H1 (cell line): ENCODE results near the gene MYO18A. TPM values are rescaled to one million over a fixed set of nuclear protein-coding genes. Genes with fewer than 3 reads are reported as not detected.
A peak's percentile ranks its signal among the peaks of the same experiment; 100 is the strongest.

Source experiments
- CTCF ChIA-PET: fragments of 300-600 bp; sonication (Branson Sonifier 250); formaldehyde crosslinking; loops from one replicate; lab custom pipeline; 2021; ENCODE audit not compliant: partially characterized antibody; lab: Charles Lee
- POLR2A ChIA-PET: fragments of 300-600 bp; sonication (Branson Sonifier 250); formaldehyde crosslinking; loops from one replicate; lab custom pipeline; 2021; ENCODE audit warnings: inconsistent platforms; ENCODE audit not compliant: partially characterized antibody; lab: Charles Lee
- DNase-seq, 2 experiments: peaks; one replicate each; pipeline versions ENCODE4 v3.0.0 to v3.0.0-alpha.2; 2010 to 2022; ENCODE audit warnings: low spot score in 2 of 2, low read depth in 1 of 2, mixed read lengths in 1 of 2
- FAIRE-seq: peaks from 2 replicates; lab custom pipeline; 2011; peaks lifted over from hg19 to GRCh38; lab: Jason Lieb, UNC
- H2AFZ ChIP-seq: 2 replicates; pipeline ENCODE4 v1.8.1; 2012; ENCODE audit warnings: low read length, inconsistent platforms
- H2AK5ac ChIP-seq: 2 replicates; pipeline ENCODE4 v1.6.1; 2013; ENCODE audit warnings: low read depth, low read length
- H2BK120ac ChIP-seq: replicated peaks from 2 replicates; pipeline ENCODE3; 2013; ENCODE audit warnings: low read depth, low read length, inconsistent platforms
- H2BK12ac ChIP-seq: 2 replicates; pipeline ENCODE4 v1.6.1; 2013; ENCODE audit warnings: low read depth, low read length
- H2BK15ac ChIP-seq: 2 replicates; pipeline ENCODE4 v1.6.1; 2013; ENCODE audit warnings: low read length
- H2BK20ac ChIP-seq: 2 replicates; pipeline ENCODE4 v1.6.1; 2013; ENCODE audit warnings: low read length
- H2BK5ac ChIP-seq: 2 replicates; pipeline ENCODE4 v1.6.1; 2013; ENCODE audit warnings: low read depth, low read length
- H3K14ac ChIP-seq: 2 replicates; pipeline ENCODE4 v1.6.1; 2013; ENCODE audit warnings: inconsistent platforms; ENCODE audit not compliant: insufficient read length
- H3K18ac ChIP-seq: 2 replicates; pipeline ENCODE4 v1.6.1; 2013; ENCODE audit warnings: low read length; ENCODE audit errors: extremely low read depth
- H3K23ac ChIP-seq: 2 replicates; pipeline ENCODE4 v1.6.1; 2013; ENCODE audit warnings: inconsistent platforms; ENCODE audit not compliant: insufficient read length
- H3K23me2 ChIP-seq: 2 replicates; pipeline ENCODE4 v1.6.1; 2013; ENCODE audit warnings: low read depth, low read length
- H3K27ac ChIP-seq: 2 replicates; pipeline ENCODE4 v1.6.1; 2011; ENCODE audit warnings: low read depth, low read length, inconsistent platforms
- H3K27me3 ChIP-seq, 4 experiments: replicated peaks in 1 of 4; 1 replicate in 1 of 4; 2 replicates in 3 of 4; pipeline versions ENCODE4 v1.6.1 to v1.8.1; 2011 to 2013; ENCODE audit warnings: low read length in 3 of 4, mild to moderate bottlenecking in 3 of 4, inconsistent platforms in 2 of 4, mixed read lengths in 2 of 4, moderate library complexity in 1 of 4; ENCODE audit not compliant: control insufficient read depth in 3 of 4, insufficient read depth in 3 of 4; ENCODE audit errors: extremely low read depth in 1 of 4
- H3K36me3 ChIP-seq, 4 experiments: 2 replicates each; pipeline versions ENCODE4 v1.6.1 to v1.8.1; 2011 to 2013; ENCODE audit warnings: mild to moderate bottlenecking in 4 of 4, low read length in 3 of 4, moderate library complexity in 2 of 4, control low read depth in 1 of 4, inconsistent platforms in 1 of 4; ENCODE audit not compliant: insufficient read depth in 4 of 4, control insufficient read depth in 2 of 4
- H3K4ac ChIP-seq: replicated peaks from 2 replicates; pipeline ENCODE3; 2013; ENCODE audit warnings: low read length, low read depth, mixed read lengths, inconsistent platforms; ENCODE audit not compliant: insufficient read length
- H3K4me1 ChIP-seq, 4 experiments: replicated peaks in 1 of 4; 1 replicate in 1 of 4; 2 replicates in 3 of 4; pipeline versions ENCODE4 v1.6.1 to v1.8.1; 2011 to 2013; ENCODE audit warnings: low read length in 3 of 4, inconsistent platforms in 2 of 4, mixed read lengths in 1 of 4; ENCODE audit not compliant: insufficient read depth in 4 of 4, control insufficient read depth in 3 of 4
- H3K4me2 ChIP-seq, 2 experiments: 2 replicates each; pipeline versions ENCODE4 v1.6.1 to v1.8.1; 2011 to 2013; ENCODE audit warnings: low read depth in 2 of 2, low read length in 2 of 2, control low read depth in 1 of 2, inconsistent platforms in 1 of 2, mild to moderate bottlenecking in 1 of 2; ENCODE audit not compliant: insufficient read depth in 1 of 2
- H3K4me3 ChIP-seq, 4 experiments: fragments of 200-600, 300-600 bp in 1 of 4; sonication (generic), shearing (Covaris generic), sonication (Bioruptor Twin) in 1 of 4; 2 replicates each; pipeline versions ENCODE4 v1.5.1 to v1.8.1; 2011 to 2016; ENCODE audit warnings: low read length in 4 of 4, low read depth in 3 of 4, control low read depth in 2 of 4, inconsistent platforms in 2 of 4, mild to moderate bottlenecking in 2 of 4, mixed read lengths in 1 of 4, moderate library complexity in 1 of 4; ENCODE audit not compliant: insufficient read depth in 2 of 4; ENCODE audit errors: extremely low read depth in 1 of 4
- H3K56ac ChIP-seq: replicated peaks from 2 replicates; pipeline ENCODE3; 2013; ENCODE audit warnings: low read depth, mild to moderate bottlenecking, mixed read lengths, low read length, inconsistent platforms; ENCODE audit not compliant: insufficient read length
- H3K79me1 ChIP-seq: 2 replicates; pipeline ENCODE4 v1.6.1; 2013; ENCODE audit warnings: low read depth, low read length, control low read depth
- H3K79me2 ChIP-seq, 2 experiments: 2 replicates each; pipeline versions ENCODE4 v1.6.1 to v1.8.1; 2012 to 2013; ENCODE audit warnings: low read length in 2 of 2, mild to moderate bottlenecking in 2 of 2, inconsistent platforms in 1 of 2; ENCODE audit not compliant: insufficient read depth in 2 of 2, control insufficient read depth in 1 of 2
- H3K9ac ChIP-seq, 4 experiments: replicated peaks in 1 of 4; 1 replicate in 1 of 4; 2 replicates in 3 of 4; pipeline versions ENCODE4 v1.6.1 to v1.8.1; 2011 to 2013; ENCODE audit warnings: low read depth in 3 of 4, low read length in 3 of 4, control low read depth in 2 of 4, mild to moderate bottlenecking in 2 of 4, moderate library complexity in 2 of 4, inconsistent platforms in 1 of 4; ENCODE audit errors: extremely low read depth in 1 of 4
- H3K9me3 ChIP-seq, 2 experiments: 2 replicates each; pipeline versions ENCODE4 v1.6.1 to v1.8.1; 2012 to 2013; ENCODE audit warnings: mild to moderate bottlenecking in 2 of 2, moderate library complexity in 2 of 2, control low read depth in 1 of 2, inconsistent platforms in 1 of 2, low read depth in 1 of 2, low read length in 1 of 2, mixed read lengths in 1 of 2; ENCODE audit not compliant: insufficient read depth in 2 of 2
- H4K20me1 ChIP-seq, 2 experiments: replicated peaks in 1 of 2; 2 replicates each; pipeline versions ENCODE3 to v1.8.1; 2011 to 2013; ENCODE audit warnings: inconsistent platforms in 2 of 2, low read length in 2 of 2, mild to moderate bottlenecking in 1 of 2; ENCODE audit not compliant: insufficient read depth in 2 of 2, control insufficient read depth in 1 of 2
- H4K5ac ChIP-seq: 2 replicates; pipeline ENCODE4 v1.6.1; 2013; ENCODE audit warnings: low read length, low read depth, mixed read lengths, inconsistent platforms; ENCODE audit not compliant: insufficient read length
- H4K8ac ChIP-seq: 2 replicates; pipeline ENCODE4 v1.8.0; 2013; ENCODE audit warnings: mild to moderate bottlenecking, moderate library complexity, low read length, inconsistent platforms; ENCODE audit not compliant: insufficient read depth; ENCODE audit errors: extremely low read depth
- H4K91ac ChIP-seq: replicated peaks from 2 replicates; pipeline ENCODE3; 2013; ENCODE audit warnings: low read length, mixed read lengths, inconsistent platforms; ENCODE audit not compliant: insufficient read length
- ASH2L ChIP-seq: fragments of 200-600, 300-600 bp; sonication (generic); IDR thresholded peaks from one replicate; pipeline ENCODE4 v1.7.1; 2017; ENCODE audit warnings: low read length
- CBX8 ChIP-seq: fragments of 300-800, 300-1000 bp; sonication (generic); IDR thresholded peaks from 2 replicates; pipeline ENCODE4 v1.7.1; 2016; ENCODE audit warnings: low read depth, low read length, borderline replicate concordance
- EGR1 ChIP-seq: IDR thresholded peaks from 2 replicates; pipeline ENCODE4 v1.6.1; 2011; ENCODE audit warnings: low read depth, low read length, borderline replicate concordance
- FOSL1 ChIP-seq: IDR thresholded peaks from 2 replicates; pipeline ENCODE4 v1.6.1; 2011; ENCODE audit warnings: mild to moderate bottlenecking, low read depth, low read length, moderate library complexity; ENCODE audit not compliant: insufficient read depth
- GTF2F1 ChIP-seq: IDR thresholded peaks from 2 replicates; pipeline ENCODE4 v1.6.1; 2012; ENCODE audit warnings: low read depth, low read length, improper control_type of control experiment, borderline replicate concordance
- HDAC6 ChIP-seq: IDR thresholded peaks from one replicate; pipeline ENCODE4 v1.7.1; 2012; ENCODE audit warnings: low read depth, mild to moderate bottlenecking, inconsistent platforms, low read length, moderate library complexity
- MAX ChIP-seq: IDR thresholded peaks from 2 replicates; pipeline ENCODE4 v1.6.1; 2012; ENCODE audit warnings: inconsistent platforms
- NRF1 ChIP-seq: IDR thresholded peaks from 2 replicates; pipeline ENCODE4 v1.6.1; 2011; ENCODE audit warnings: mild to moderate bottlenecking, low read depth, low read length, improper control_type of control experiment
- SP2 ChIP-seq: IDR thresholded peaks from 2 replicates; pipeline ENCODE4 v1.6.1; 2012; ENCODE audit warnings: mild to moderate bottlenecking, low read length, inconsistent platforms
- SP4 ChIP-seq: IDR thresholded peaks from 2 replicates; pipeline ENCODE4 v1.6.1; 2012; ENCODE audit warnings: low read length, inconsistent platforms
- TAF7 ChIP-seq: optimal IDR thresholded peaks from 2 replicates; pipeline ENCODE3; 2011; ENCODE audit warnings: low read depth, mild to moderate bottlenecking, inconsistent platforms, low read length, moderate library complexity, borderline replicate concordance
- TCF12 ChIP-seq: IDR thresholded peaks from 2 replicates; pipeline ENCODE4 v1.6.1; 2011; ENCODE audit warnings: low read depth, mild to moderate bottlenecking, low read length
- TEAD4 ChIP-seq: IDR thresholded peaks from 2 replicates; pipeline ENCODE4 v1.6.1; 2012; ENCODE audit warnings: low read depth, low read length, inconsistent platforms, mixed read lengths
- YY1 ChIP-seq: IDR thresholded peaks from 2 replicates; pipeline ENCODE4 v1.6.1; 2011; ENCODE audit warnings: low read depth, mild to moderate bottlenecking, low read length
- WGBS, 2 experiments: shearing (Covaris generic) in 1 of 2; methylation state at CpG; one replicate each; pipeline versions ENCODE4 v1.1.6 to v1.1.7; 2013 to 2015; ENCODE audit warnings: low lambda C conversion rate in 2 of 2, mixed read lengths in 2 of 2, inconsistent platforms in 1 of 2, low coverage in 1 of 2, missing lambda C conversion rate in 1 of 2; ENCODE audit not compliant: insufficient replicate concordance in 2 of 2, insufficient coverage in 1 of 2, insufficient read length in 1 of 2; ENCODE audit errors: extremely low coverage in 1 of 2, missing lambda C conversion rate in 1 of 2; 5-methylcytosine and 5-hydroxymethylcytosine counted together
- polyA plus RNA-seq, 7 experiments: library from polyadenylated mRNA; depleted of rRNA in 3 of 7; stranded (reverse) in 5 of 7; unstranded in 2 of 7; fragments of >200 nt in 5 of 7; fragments of 200-250 nt in 2 of 7; gene quantifications; 1 replicate in 5 of 7; 2 replicates in 1 of 7; 4 replicates in 1 of 7; pipeline versions ENCODE4 v1.2.1 to v1.2.3, GENCODE V29; 2011 to 2013; ENCODE audit warnings: missing spikeins in 2 of 7, mixed read lengths in 2 of 7
- total RNA-seq: library from RNA; stranded (reverse); fragmentation: NEBNext Ultra II Directional; extraction: Animal tissue kit (Norgen Biotek cat#: 25700); gene quantifications from 2 replicates; pipeline ENCODE4 v1.2.1, GENCODE V29; 2021

Gene MYO18A
- total and polyA plus RNA-seq, 2 of the 8 experiments (the other 6 are each of a cell fraction or from before 2014, with no cell fraction given): 7.6 to 43.8 TPM

- H3K18ac ChIP-seq: peak overlapping the region; percentile 9; the same call in 1 of the 2 replicates
- H2BK120ac ChIP-seq: peak overlapping the region; percentile 26
- H3K27ac ChIP-seq: peak overlapping the region; percentile 55; the same call in 1 of the 2 replicates
- H2BK20ac ChIP-seq: peak overlapping the region; percentile 72; the same call in 1 of the 2 replicates
- H2BK5ac ChIP-seq: peak overlapping the region; percentile 46
- ChIA-PET CTCF (interaction anchor here (0.5 to 34.4 kb wide), 5 partner anchors 9 to 222 kb away, joined by 3 to 731 read pairs (median 17); partner anchors contain the start of gene MYO18A), POLR2A (interaction anchor here (1.4 to 3.2 kb wide), 4 partner anchors 12 to 52 kb away, joined by 3 to 12 read pairs (median 6); no protein-coding TSS in a partner anchor)
- peak overlapping the region; percentile 98; the same call in 1 of the 2 replicates for H2BK12ac ChIP-seq
- no peak overlapping the region for H3K9ac ChIP-seq
- peak overlapping the region in 1 of 4 experiments; percentile 12; a peak in 1 of 8 replicates for H3K4me3 ChIP-seq
- no peak for FAIRE-seq
- H3K79me1 ChIP-seq: peaks cover 6% of the 10 kb centered on the region
- no peak overlapping the region for H2AFZ ChIP-seq
- H3K23ac ChIP-seq: no peak overlapping the region
- peak overlapping the region; percentile 21; the same call in 1 of the 2 replicates for H2BK15ac ChIP-seq
- peak overlapping the region; percentile 13 for H3K14ac ChIP-seq
- H3K23me2 ChIP-seq: no peaks in the 10 kb centered on the region
- H3K36me3 ChIP-seq: no peaks in the 10 kb centered on the region
- peaks cover 0 to 12% of the 10 kb centered on the region in 2 experiments; a peak in 1 of 4 replicates for H3K79me2 ChIP-seq
- no peaks in the 10 kb centered on the region for H3K27me3 ChIP-seq
- H4K20me1 ChIP-seq: peaks cover 0 to 11% of the 10 kb centered on the region in 2 experiments
- peak overlapping the region; percentile 79 for H3K4ac ChIP-seq
- 0 out of 2 replicates have a peak overlapping the region, but pooled peaks have one; percentile 39 for H4K8ac ChIP-seq
- 0 out of 2 replicates have a peak, but pooled peaks have one; percentile 16 for TF ChIP-seq TCF12
- TF ChIP-seq TEAD4: peak; percentile 98
- TF ChIP-seq FOSL1: no peak
- TF ChIP-seq CBX8: no peak
- no peak for TF ChIP-seq MAX
- TF ChIP-seq ASH2L: peak; percentile 18
- no peak for TF ChIP-seq GTF2F1
- no peak for TF ChIP-seq SP2
- TF ChIP-seq NRF1: no peak
- no peak for TF ChIP-seq SP4
- TF ChIP-seq HDAC6: no peak
- no peak for TF ChIP-seq TAF7
- TF ChIP-seq EGR1: no peak
- TF ChIP-seq YY1: peak; percentile 59; the same call in 1 of the 2 replicates
- DNase-seq: no peak
- H4K5ac ChIP-seq: no peak overlapping the region
- H3K56ac ChIP-seq: no peak overlapping the region
- H3K4me2 ChIP-seq: no peak overlapping the region
- peaks cover 6 to 20% (median 15%) of the 10 kb centered on the region in 4 experiments for H3K4me1 ChIP-seq
- no peaks in the 10 kb centered on the region for H3K9me3 ChIP-seq
- peak overlapping the region; percentile 82 for H4K91ac ChIP-seq
- WGBS, 2 experiments: 87% methylated on average over 3 of the region's 3 CpGs; no CpG with 5 or more reads in 1 of the 2 experiments
- 0 out of 2 replicates have a peak overlapping the region, but pooled peaks have one; percentile 46 for H2AK5ac ChIP-seq
Measured at GRCh38 chr17:29155966-29156338, 24.2 kb downstream of the MYO18A start.
